IMR-90 (cell line): ENCODE results near the gene HERC5. TPM values are rescaled to one million over a fixed set of nuclear protein-coding genes. Genes with fewer than 3 reads are reported as not detected.

ENCODE experiments used
- ATAC-seq: fragments of 200-7000 bp; cut with Tn5 transposase; 2 replicates; pipeline ENCODE4 v1.9.1; 2020; ENCODE audit warnings: low read depth, mild to moderate bottlenecking, moderate library complexity
- BruUV-seq: library from RNA; stranded (reverse); fragments of 400-500 nt; replicated peaks from 2 replicates; lab custom pipeline; 2021; lab: Mats Ljungman, UMichigan
- CTCF ChIA-PET: fragments of 300-600 bp; formaldehyde crosslinking; extraction: SDS; loops from one replicate; lab custom pipeline; 2021; ENCODE audit warnings: antibody characterized with exemption; lab: Yijun Ruan, JAX
- POLR2A ChIA-PET: fragments of 300-600 bp; sonication (Branson Sonifier 250); formaldehyde crosslinking; loops from one replicate; lab custom pipeline; 2022; ENCODE audit warnings: antibody characterized with exemption; ENCODE audit not compliant: unreplicated experiment; lab: Charles Lee
- DNase-seq: peaks from one replicate; pipeline ENCODE4 v3.0.0; 2013
- H2AFZ ChIP-seq: replicated peaks from 2 replicates; pipeline ENCODE3; 2013; ENCODE audit warnings: low read length, mild to moderate bottlenecking; ENCODE audit not compliant: poor library complexity
- H2AK5ac ChIP-seq: 2 replicates; pipeline ENCODE4 v1.6.1; 2013; ENCODE audit warnings: low read depth, low read length, inconsistent platforms
- H2AK9ac ChIP-seq: replicated peaks from 2 replicates; pipeline ENCODE3; 2013; ENCODE audit warnings: mild to moderate bottlenecking, low read depth, low read length, moderate library complexity; ENCODE audit not compliant: poor library complexity
- H2BK120ac ChIP-seq: 2 replicates; pipeline ENCODE4 v1.6.1; 2013; ENCODE audit warnings: low read depth, low read length, inconsistent platforms
- H2BK15ac ChIP-seq: 3 replicates; pipeline ENCODE4 v1.6.1; 2013; ENCODE audit warnings: low read depth, low read length, inconsistent platforms
- H2BK20ac ChIP-seq: 2 replicates; pipeline ENCODE4 v1.6.1; 2013; ENCODE audit warnings: low read depth, mild to moderate bottlenecking, inconsistent platforms, low read length, moderate library complexity
- H2BK5ac ChIP-seq: 2 replicates; pipeline ENCODE4 v1.6.1; 2013; ENCODE audit warnings: mild to moderate bottlenecking, low read depth, low read length, inconsistent platforms; ENCODE audit not compliant: poor library complexity, severe bottlenecking
- H3K14ac ChIP-seq: replicated peaks from 2 replicates; pipeline ENCODE4 v1.6.1; 2013; ENCODE audit warnings: low read depth, low read length, inconsistent platforms
- H3K18ac ChIP-seq: 2 replicates; pipeline ENCODE4 v1.6.1; 2013; ENCODE audit warnings: low read depth, low read length, control low read depth
- H3K23ac ChIP-seq: 2 replicates; pipeline ENCODE4 v1.6.1; 2013; ENCODE audit warnings: low read depth, low read length, inconsistent platforms
- H3K27ac ChIP-seq: 2 replicates; pipeline ENCODE4 v1.5.1; 2013; ENCODE audit warnings: mild to moderate bottlenecking, control low read depth, low read length; ENCODE audit not compliant: insufficient read depth
- H3K27me3 ChIP-seq: 2 replicates; pipeline ENCODE4 v1.6.1; 2013; ENCODE audit warnings: low read length; ENCODE audit not compliant: control insufficient read depth, insufficient read depth
- H3K36me3 ChIP-seq: 2 replicates; pipeline ENCODE4 v1.6.1; 2013; ENCODE audit warnings: low read length, mixed read lengths; ENCODE audit not compliant: control insufficient read depth, insufficient read depth
- H3K4ac ChIP-seq: 2 replicates; pipeline ENCODE4 v1.6.1; 2013; ENCODE audit warnings: low read depth, low read length, inconsistent platforms
- H3K4me1 ChIP-seq: 2 replicates; pipeline ENCODE4 v1.6.1; 2013; ENCODE audit warnings: low read length, mixed read lengths; ENCODE audit not compliant: control insufficient read depth, insufficient read depth
- H3K4me2 ChIP-seq: 2 replicates; pipeline ENCODE4 v1.6.1; 2013; ENCODE audit warnings: low read depth, mild to moderate bottlenecking, control low read depth, low read length, moderate library complexity
- H3K4me3 ChIP-seq: 2 replicates; pipeline ENCODE4 v1.5.1; 2013; ENCODE audit warnings: low read depth, mild to moderate bottlenecking, control low read depth, low read length, moderate library complexity; ENCODE audit not compliant: insufficient read depth
- H3K56ac ChIP-seq: 2 replicates; pipeline ENCODE4 v1.6.1; 2013; ENCODE audit warnings: low read length, inconsistent platforms; ENCODE audit not compliant: insufficient read depth; ENCODE audit errors: extremely low read depth
- H3K79me1 ChIP-seq, 2 experiments: 2 replicates each; pipeline ENCODE4 v1.6.1; 2013; ENCODE audit warnings: low read length in 2 of 2, inconsistent platforms in 1 of 2, low read depth in 1 of 2
- H3K9ac ChIP-seq: 2 replicates; pipeline ENCODE4 v1.6.1; 2013; ENCODE audit warnings: low read depth, low read length, control low read depth
- H3K9me1 ChIP-seq: 2 replicates; pipeline ENCODE4 v1.6.1; 2013; ENCODE audit warnings: low read length, inconsistent platforms; ENCODE audit not compliant: insufficient read depth
- H3K9me3 ChIP-seq: 2 replicates; pipeline ENCODE4 v1.6.1; 2013; ENCODE audit warnings: low read length; ENCODE audit not compliant: control insufficient read depth, insufficient read depth
- H4K20me1 ChIP-seq: 2 replicates; pipeline ENCODE4 v1.6.1; 2013; ENCODE audit warnings: low read length, inconsistent platforms; ENCODE audit not compliant: insufficient read depth
- H4K5ac ChIP-seq: 2 replicates; pipeline ENCODE4 v1.6.1; 2013; ENCODE audit warnings: mild to moderate bottlenecking, low read depth, low read length, control low read depth
- H4K8ac ChIP-seq, 2 experiments: 2 replicates each; pipeline ENCODE4 v1.6.1; 2013; ENCODE audit warnings: low read depth in 2 of 2, low read length in 2 of 2, control low read depth in 1 of 2, inconsistent platforms in 1 of 2
- H4K91ac ChIP-seq: 2 replicates; pipeline ENCODE4 v1.6.1; 2013; ENCODE audit warnings: low read depth, low read length, inconsistent platforms; ENCODE audit not compliant: insufficient read depth
- BHLHE40 ChIP-seq: fragments of 150-350 bp; IDR thresholded peaks from 2 replicates; pipeline ENCODE4 v1.6.1; 2016; ENCODE audit warnings: mild to moderate bottlenecking, low read depth, low read length
- CEBPB ChIP-seq: IDR thresholded peaks from 2 replicates; pipeline ENCODE4 v1.6.1; 2012; ENCODE audit warnings: low read depth, low read length, improper control_type of control experiment
- CHD1 ChIP-seq: IDR thresholded peaks from 2 replicates; pipeline ENCODE4 v1.6.1; 2012; ENCODE audit warnings: low read depth, low read length, improper control_type of control experiment
- CTCF ChIP-seq: conservative IDR thresholded peaks from 2 replicates; pipeline ENCODE4 v1.5.1; 2012; ENCODE audit warnings: mild to moderate bottlenecking, low read depth, low read length, improper control_type of control experiment
- ELK1 ChIP-seq: fragments of 150-350 bp; IDR thresholded peaks from 2 replicates; pipeline ENCODE4 v1.6.1; 2016; ENCODE audit warnings: low read depth, mild to moderate bottlenecking, low read length, moderate library complexity, borderline replicate concordance
- FOS ChIP-seq: fragments of 150-350 bp; IDR thresholded peaks from 2 replicates; pipeline ENCODE4 v1.6.1; 2016; ENCODE audit warnings: low read depth, low read length
- NFE2L2 ChIP-seq: fragments of 150-350 bp; IDR thresholded peaks from 2 replicates; pipeline ENCODE4 v1.6.1; 2016; ENCODE audit warnings: low read depth, mild to moderate bottlenecking, low read length
- POLR2A ChIP-seq: IDR thresholded peaks from 2 replicates; pipeline ENCODE4 v1.6.1; 2012; ENCODE audit warnings: mild to moderate bottlenecking, low read depth, low read length
- RAD21 ChIP-seq: IDR thresholded peaks from 2 replicates; pipeline ENCODE4 v1.6.1; 2012; ENCODE audit warnings: low read length, improper control_type of control experiment
- RCOR1 ChIP-seq: IDR thresholded peaks from 2 replicates; pipeline ENCODE4 v1.6.1; 2012; ENCODE audit warnings: mild to moderate bottlenecking, low read length, improper control_type of control experiment; ENCODE audit not compliant: insufficient replicate concordance
- SMC3 ChIP-seq: fragments of 150-350 bp; IDR thresholded peaks from 2 replicates; pipeline ENCODE4 v1.6.1; 2016; ENCODE audit warnings: low read depth, mild to moderate bottlenecking, antibody characterized with exemption, low read length, moderate library complexity
- WGBS, 2 experiments: methylation state at CpG; one replicate each; pipeline versions ENCODE4 v1.1.5 to v1.1.7; 2013; ENCODE audit warnings: missing lambda C conversion rate in 2 of 2; ENCODE audit not compliant: insufficient read length in 1 of 2; ENCODE audit errors: extremely low coverage in 2 of 2; 5-methylcytosine and 5-hydroxymethylcytosine counted together
- dilution Hi-C: fragments of 300-500 bp; cut with HindIII; formaldehyde crosslinking; loops from one replicate; pipeline ENCODE4 v1.14.3; 2018; ENCODE audit warnings: low sequenced_read_pairs; ENCODE audit not compliant: unreplicated experiment
- in situ Hi-C: fragments of 300-500 bp; cut with MboI; formaldehyde crosslinking; loops from 3 replicates; pipeline ENCODE4 v1.14.3; 2019; ENCODE audit warnings: low sequenced_read_pairs, inconsistent platforms, mixed read lengths
- intact Hi-C: fragments of 100-400 bp; cut with micrococcal nuclease; formaldehyde crosslinking; loops from 2 replicates; pipeline ENCODE4 v1.10.0; 2022
- polyA plus RNA-seq, 3 experiments: library from polyadenylated mRNA; depleted of rRNA; stranded (reverse); fragments of >200 nt; gene quantifications; 2 replicates each; pipeline ENCODE4 v1.2.3, GENCODE V29; 2012; ENCODE audit warnings: low replicate concordance in 1 of 3
- total RNA-seq: library from RNA; depleted of rRNA; stranded (reverse); fragments of >200 nt; gene quantifications from 2 replicates; pipeline ENCODE4 v1.2.3, GENCODE V29; 2012
- TF ChIP-seq, protein P1 (sequence below): fragments of 150-350 bp; IDR thresholded peaks from 2 replicates; pipeline ENCODE4 v1.6.1; 2017; ENCODE audit warnings: mild to moderate bottlenecking, antibody characterized with exemption, low read length, low read depth

The HERC5 gene
- total and polyA plus RNA-seq, 2 of the 4 experiments (the other 2 are of a cell fraction): under 0.01 TPM; not detected in 1

GRCh38 chr4:88452912-88453311, 4.0 kb upstream of the HERC5 start:
- H3K56ac ChIP-seq: no peak overlapping the region
- ATAC-seq: no peak
- no peak overlapping the region for H2AK5ac ChIP-seq
- no peak overlapping the region for H3K14ac ChIP-seq
- WGBS, 2 experiments: 100% methylated on average over 1 of the region's 2 CpGs; no CpG with 5 or more reads in 1 of the 2 experiments
- peaks cover 16% of the 10 kb centered on the region for H3K27me3 ChIP-seq
- no peak overlapping the region for H3K4ac ChIP-seq
- CTCF ChIA-PET: interaction anchor here (0.5 kb wide), 1 partner anchor 1484 kb away, joined by 3 read pairs; no protein-coding TSS in a partner anchor
- dilution Hi-C loops: no loop called here
- TF ChIP-seq RCOR1 (no peak), CEBPB (no peak), CTCF (no peak), POLR2A (no peak), FOS (no peak), SMC3 (no peak), NFE2L2 (no peak), BHLHE40 (no peak), ELK1 (no peak), CHD1 (no peak), RAD21 (no peak)
- TF ChIP-seq, protein P1, sequence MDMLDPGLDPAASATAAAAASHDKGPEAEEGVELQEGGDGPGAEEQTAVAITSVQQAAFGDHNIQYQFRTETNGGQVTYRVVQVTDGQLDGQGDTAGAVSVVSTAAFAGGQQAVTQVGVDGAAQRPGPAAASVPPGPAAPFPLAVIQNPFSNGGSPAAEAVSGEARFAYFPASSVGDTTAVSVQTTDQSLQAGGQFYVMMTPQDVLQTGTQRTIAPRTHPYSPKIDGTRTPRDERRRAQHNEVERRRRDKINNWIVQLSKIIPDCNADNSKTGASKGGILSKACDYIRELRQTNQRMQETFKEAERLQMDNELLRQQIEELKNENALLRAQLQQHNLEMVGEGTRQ: no peak
- no peak overlapping the region for H2BK20ac ChIP-seq
- H2AK9ac ChIP-seq: no peak overlapping the region
- H3K18ac ChIP-seq: no peak overlapping the region
- in situ Hi-C loops: no loop called here
- no peaks in the 10 kb centered on the region for H3K4me1 ChIP-seq
- no peaks in the 10 kb centered on the region; the same call in 1 of the 2 replicates for H3K9me3 ChIP-seq
- no peak overlapping the region for H2BK5ac ChIP-seq
- no peak overlapping the region for H3K23ac ChIP-seq
- H3K9ac ChIP-seq: no peak overlapping the region
- H3K9me1 ChIP-seq: no peaks in the 10 kb centered on the region
- no peaks in the 10 kb centered on the region for H3K36me3 ChIP-seq
- BruUV-seq: no TSS peak
- H4K5ac ChIP-seq: no peak overlapping the region
- H4K91ac ChIP-seq: no peak overlapping the region
- no peaks in the 10 kb centered on the region for H3K79me1 ChIP-seq
- no peak for DNase-seq
- no peak overlapping the region for H2BK15ac ChIP-seq
- no peak overlapping the region for H4K8ac ChIP-seq
- no peaks in the 10 kb centered on the region for H4K20me1 ChIP-seq
- no peak overlapping the region for H2BK120ac ChIP-seq
- intact Hi-C loops: no loop called here
- POLR2A ChIA-PET: no interaction called here
- H3K27ac ChIP-seq: no peak overlapping the region
- H3K4me2 ChIP-seq: no peak overlapping the region
- H3K4me3 ChIP-seq: no peak overlapping the region
- H2AFZ ChIP-seq: no peak overlapping the region
